Endothelial cell (in vitro differentiated cells): ENCODE results near the gene TIMP2. TPM values are rescaled to one million over a fixed set of nuclear protein-coding genes. Genes with fewer than 3 reads are reported as not detected.

Source experiments
- DNase-seq: peaks from one replicate; pipeline ENCODE4 v3.0.0; 2021; ENCODE audit warnings: low spot score
- H3K27ac Mint-ChIP-seq: one replicate; pipeline ENCODE4 v1.8.0; 2021; ENCODE audit warnings: mixed read lengths, inconsistent platforms; ENCODE audit not compliant: unreplicated experiment
- H3K27me3 Mint-ChIP-seq: one replicate; pipeline ENCODE4 v1.8.0; 2021; ENCODE audit warnings: mild to moderate bottlenecking, moderate library complexity, mixed read lengths, inconsistent platforms; ENCODE audit not compliant: unreplicated experiment
- H3K36me3 Mint-ChIP-seq: one replicate; pipeline ENCODE4 v1.8.0; 2021; ENCODE audit warnings: mild to moderate bottlenecking, low read depth, mixed read lengths, inconsistent platforms; ENCODE audit not compliant: unreplicated experiment
- H3K4me1 Mint-ChIP-seq: one replicate; pipeline ENCODE4 v1.8.0; 2021; ENCODE audit warnings: mild to moderate bottlenecking, mixed read lengths, inconsistent platforms; ENCODE audit not compliant: unreplicated experiment
- H3K4me3 Mint-ChIP-seq: one replicate; pipeline ENCODE4 v1.8.0; 2021; ENCODE audit warnings: mild to moderate bottlenecking, mixed read lengths, inconsistent platforms; ENCODE audit not compliant: unreplicated experiment
- H3K9me3 Mint-ChIP-seq: one replicate; pipeline ENCODE4 v1.8.0; 2021; ENCODE audit warnings: mixed read lengths, inconsistent platforms; ENCODE audit not compliant: unreplicated experiment
- CTCF ChIP-seq: fragments of 200-600 bp; sonication (generic); IDR thresholded peaks from one replicate; pipeline ENCODE4 v1.5.0; 2021; ENCODE audit warnings: antibody characterized with exemption; ENCODE audit not compliant: unreplicated experiment
- total RNA-seq: library from RNA; stranded (reverse); fragmentation: NEBNext Ultra II Directional; extraction: Animal tissue kit (Norgen Biotek cat#: 25700); gene quantifications from one replicate; pipeline ENCODE4 v1.2.1, GENCODE V29; 2021; ENCODE audit not compliant: unreplicated experiment

TIMP2 gene
- total RNA-seq, 1 donor from 2014 or later, result 41.5 TPM

GRCh38 chr17:78838574-78839005, 86.6 kb downstream of the TIMP2 start:
- no peak for TF ChIP-seq CTCF
- H3K4me3 Mint-ChIP-seq, result peak overlapping the region; percentile 97
- peaks cover 37% of the 10 kb centered on the region for H3K36me3 Mint-ChIP-seq
- H3K27ac Mint-ChIP-seq, result no peak overlapping the region
- DNase-seq, result no peak
- H3K9me3 Mint-ChIP-seq, result no peaks in the 10 kb centered on the region
- peaks cover 18% of the 10 kb centered on the region for H3K4me1 Mint-ChIP-seq
- H3K27me3 Mint-ChIP-seq, result peaks cover 11% of the 10 kb centered on the region

- no peaks in the 10 kb centered on the region for H3K9me3 Mint-ChIP-seq
- no peak for DNase-seq
- no peak overlapping the region for H3K4me3 Mint-ChIP-seq
- H3K27me3 Mint-ChIP-seq, result peaks cover 11% of the 10 kb centered on the region
- peaks cover 41% of the 10 kb centered on the region for H3K36me3 Mint-ChIP-seq
- H3K27ac Mint-ChIP-seq, result no peak overlapping the region
- TF ChIP-seq CTCF, result no peak
- peaks cover 14% of the 10 kb centered on the region for H3K4me1 Mint-ChIP-seq
These were observed 88.7 kb downstream of the TIMP2 start for GRCh38 chr17:78836420-78837021.

GRCh38 chr17:78834571-78834970, 90.6 kb downstream of the TIMP2 start:
- Mint-ChIP-seq H3K4me3 (no peak overlapping the region), H3K27me3 (peaks cover 10% of the 10 kb centered on the region), H3K27ac (no peak overlapping the region), H3K36me3 (peaks cover 47% of the 10 kb centered on the region), H3K9me3 (no peaks in the 10 kb centered on the region), H3K4me1 (peaks cover 10% of the 10 kb centered on the region)
- TF ChIP-seq CTCF, result no peak
- DNase-seq, result no peak

- no peaks in the 10 kb centered on the region for H3K9me3 Mint-ChIP-seq
- no peak for TF ChIP-seq CTCF
- no peak overlapping the region for H3K4me3 Mint-ChIP-seq
- H3K27me3 Mint-ChIP-seq, result peaks cover 5% of the 10 kb centered on the region
- H3K27ac Mint-ChIP-seq, result no peak overlapping the region
- peaks cover 7% of the 10 kb centered on the region for H3K4me1 Mint-ChIP-seq
- peaks cover 47% of the 10 kb centered on the region for H3K36me3 Mint-ChIP-seq
- DNase-seq, result no peak
These were observed 92.7 kb downstream of the TIMP2 start for GRCh38 chr17:78832541-78832810.

- peaks cover 11% of the 10 kb centered on the region for H3K4me1 Mint-ChIP-seq
- no peak for DNase-seq
- H3K9me3 Mint-ChIP-seq, result no peaks in the 10 kb centered on the region
- no peak overlapping the region for H3K4me3 Mint-ChIP-seq
- no peak for TF ChIP-seq CTCF
- no peak overlapping the region for H3K27ac Mint-ChIP-seq
- H3K27me3 Mint-ChIP-seq, result peaks cover 5% of the 10 kb centered on the region
- H3K36me3 Mint-ChIP-seq, result peaks cover 50% of the 10 kb centered on the region
These were observed 93.3 kb downstream of the TIMP2 start for GRCh38 chr17:78831688-78832540.
